HepG2 (cell line): ENCODE data around the gene C16orf86. TPM values are rescaled to one million over a fixed set of nuclear protein-coding genes. Genes with fewer than 3 reads are reported as not detected.

Experiments
- ATF1 ChIP-seq: IDR thresholded peaks from 2 replicates; pipeline ENCODE4 v1.6.1; 2016; ENCODE audit warnings: mild to moderate bottlenecking, control low read depth
- BRCA1 ChIP-seq: sonication (generic); formaldehyde crosslinking; IDR thresholded peaks from 2 replicates; pipeline ENCODE4 v1.4.0; 2020; ENCODE audit warnings: missing genetic modification reagents
- CEBPG ChIP-seq: IDR thresholded peaks from 2 replicates; pipeline ENCODE4 v1.6.1; 2016
- HCFC1 ChIP-seq: fragments of 150-350 bp; IDR thresholded peaks from 2 replicates; pipeline ENCODE4 v1.6.1; 2014; ENCODE audit warnings: low read depth, low read length
- HNF4A ChIP-seq: sonication (generic); formaldehyde crosslinking; IDR thresholded peaks from 2 replicates; pipeline ENCODE4 v1.4.0; 2020; ENCODE audit warnings: missing genetic modification reagents
- KDM3A ChIP-seq: IDR thresholded peaks from 2 replicates; pipeline ENCODE4 v1.6.1; 2018; ENCODE audit warnings: low read depth, missing compliant biosample characterization
- MIXL1 ChIP-seq: IDR thresholded peaks from 2 replicates; pipeline ENCODE4 v1.6.1; 2016
- NFYC ChIP-seq: IDR thresholded peaks from 2 replicates; pipeline ENCODE4 v1.6.1; 2016; ENCODE audit warnings: missing genetic modification reagents, missing compliant biosample characterization
- SMARCE1 ChIP-seq: fragments of 450-650 bp; IDR thresholded peaks from 2 replicates; pipeline ENCODE4 v1.6.1; 2017; ENCODE audit warnings: borderline replicate concordance
- ZFP36 ChIP-seq: fragments of 150-350 bp; IDR thresholded peaks from 2 replicates; pipeline ENCODE4 v1.6.1; 2018; ENCODE audit warnings: borderline replicate concordance, low read length, low read depth; ENCODE audit not compliant: partially characterized antibody
- ZNF253 ChIP-seq: sonication (generic); formaldehyde crosslinking; IDR thresholded peaks from 2 replicates; pipeline ENCODE4 v1.8.0; 2022; ENCODE audit warnings: mild to moderate bottlenecking, missing genetic modification reagents, borderline replicate concordance
- ZNF335 ChIP-seq: sonication (generic); formaldehyde crosslinking; IDR thresholded peaks from 2 replicates; pipeline ENCODE4 v1.4.0; 2020; ENCODE audit warnings: missing genetic modification reagents
- ZNF354B ChIP-seq: sonication (generic); formaldehyde crosslinking; IDR thresholded peaks from 2 replicates; pipeline ENCODE4 v1.8.0; 2022; ENCODE audit warnings: mild to moderate bottlenecking, missing genetic modification reagents
- ZNF496 ChIP-seq: sonication (generic); formaldehyde crosslinking; IDR thresholded peaks from 2 replicates; pipeline ENCODE4 v1.8.1; 2023; ENCODE audit warnings: mild to moderate bottlenecking, moderate library complexity, missing genetic modification reagents; ENCODE audit not compliant: insufficient replicate concordance
- ZNF660 ChIP-seq: sonication (generic); formaldehyde crosslinking; IDR thresholded peaks from 2 replicates; pipeline ENCODE4 v1.5.1; 2020; ENCODE audit warnings: mild to moderate bottlenecking, low read depth, missing genetic modification reagents, borderline replicate concordance
- ZNF746 ChIP-seq: sonication (generic); formaldehyde crosslinking; IDR thresholded peaks from 2 replicates; pipeline ENCODE4 v1.8.0; 2022; ENCODE audit warnings: mild to moderate bottlenecking, missing genetic modification reagents
- polyA plus RNA-seq, 8 experiments: library from polyadenylated mRNA; depleted of rRNA in 3 of 8; stranded (reverse) in 7 of 8; unstranded in 1 of 8; fragments of >200 nt; fragmentation: Illumina TruSeq in 4 of 8; extraction: Trizol in 4 of 8; gene quantifications; 2 replicates each; pipeline versions ENCODE4 v1.2.1 to v1.2.3, GENCODE V29; 2011 to 2016; ENCODE audit warnings: low read depth in 4 of 8, missing spikeins in 1 of 8, mixed read lengths in 1 of 8; ENCODE audit not compliant: insufficient read depth in 1 of 8
- total RNA-seq, 5 experiments: library from RNA; depleted of rRNA; stranded (reverse); fragments of >200 nt; fragmentation: Illumina TruSeq; extraction: Trizol; gene quantifications; 2 replicates each; pipeline ENCODE4 v1.2.3, GENCODE V29; 2016; ENCODE audit warnings: low read depth in 1 of 5
- TF ChIP-seq, protein P1 (sequence below): sonication (generic); formaldehyde crosslinking; IDR thresholded peaks from 2 replicates; pipeline ENCODE4 v1.9.0; 2021; ENCODE audit warnings: missing genetic modification reagents, mild to moderate bottlenecking, borderline replicate concordance
- TF ChIP-seq, protein P2 (sequence below): sonication (generic); IDR thresholded peaks from 2 replicates; pipeline ENCODE4 v1.6.1; 2016; ENCODE audit warnings: low read depth, borderline replicate concordance
- TF ChIP-seq, protein P3 (sequence below): sonication (generic); formaldehyde crosslinking; IDR thresholded peaks from 2 replicates; pipeline ENCODE4 v1.4.0; 2020; ENCODE audit warnings: mild to moderate bottlenecking, missing genetic modification reagents, borderline replicate concordance
- TF ChIP-seq, protein P4 (sequence below): IDR thresholded peaks from 2 replicates; pipeline ENCODE4 v1.6.1; 2016; ENCODE audit warnings: mild to moderate bottlenecking
- TF ChIP-seq, protein P5 (sequence below): sonication (generic); formaldehyde crosslinking; IDR thresholded peaks from 2 replicates; pipeline ENCODE4 v1.4.0; 2020; ENCODE audit warnings: missing genetic modification reagents

C16orf86 gene
- total and polyA plus RNA-seq, 2 of the 13 experiments (the other 11 are each of a cell fraction or from before 2014, with no cell fraction given): 1.5 to 3.1 TPM

DNA sequence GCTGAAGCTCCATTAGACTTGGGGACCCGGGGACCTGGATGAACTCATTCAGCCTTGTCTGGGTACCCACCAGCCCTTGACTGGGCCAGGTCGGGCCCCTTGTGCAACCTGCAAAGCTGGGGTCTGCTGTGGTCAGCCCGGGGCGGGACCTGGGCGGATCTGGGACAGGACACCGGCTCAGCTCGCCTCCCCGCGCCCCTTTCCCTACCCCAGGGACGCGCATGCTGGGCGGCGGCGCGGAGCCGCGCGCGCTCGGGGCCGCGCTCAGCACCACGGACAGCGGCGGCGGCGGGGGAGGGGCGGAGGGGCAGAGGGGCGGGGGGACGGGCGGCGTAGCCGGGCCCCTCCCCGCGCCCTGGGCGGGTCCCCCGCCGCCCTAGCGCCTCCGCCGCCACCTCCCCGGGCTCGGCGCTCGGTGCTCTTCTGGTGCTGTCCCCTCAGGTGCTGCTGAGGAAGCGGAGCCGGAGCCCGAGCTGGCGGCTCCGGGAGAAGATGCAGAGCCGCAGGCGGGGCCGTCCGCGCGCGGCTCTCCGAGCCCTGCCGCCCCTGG lies 14.0 kb upstream of the C16orf86 start (continued):
- TF ChIP-seq ZNF496 (CRISPR knock-in tag): no peak
- TF ChIP-seq ZNF354B (CRISPR knock-in tag): no peak
- TF ChIP-seq BRCA1 (CRISPR knock-in tag): no peak
- TF ChIP-seq, protein P1, sequence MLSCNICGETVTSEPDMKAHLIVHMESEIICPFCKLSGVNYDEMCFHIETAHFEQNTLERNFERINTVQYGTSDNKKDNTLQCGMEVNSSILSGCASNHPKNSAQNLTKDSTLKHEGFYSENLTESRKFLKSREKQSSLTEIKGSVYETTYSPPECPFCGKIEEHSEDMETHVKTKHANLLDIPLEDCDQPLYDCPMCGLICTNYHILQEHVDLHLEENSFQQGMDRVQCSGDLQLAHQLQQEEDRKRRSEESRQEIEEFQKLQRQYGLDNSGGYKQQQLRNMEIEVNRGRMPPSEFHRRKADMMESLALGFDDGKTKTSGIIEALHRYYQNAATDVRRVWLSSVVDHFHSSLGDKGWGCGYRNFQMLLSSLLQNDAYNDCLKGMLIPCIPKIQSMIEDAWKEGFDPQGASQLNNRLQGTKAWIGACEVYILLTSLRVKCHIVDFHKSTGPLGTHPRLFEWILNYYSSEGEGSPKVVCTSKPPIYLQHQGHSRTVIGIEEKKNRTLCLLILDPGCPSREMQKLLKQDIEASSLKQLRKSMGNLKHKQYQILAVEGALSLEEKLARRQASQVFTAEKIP (CRISPR knock-in tag): no peak
- TF ChIP-seq ZNF253 (CRISPR knock-in tag): peak; percentile 87; the same call in 1 of the 2 replicates
- TF ChIP-seq, protein P2, sequence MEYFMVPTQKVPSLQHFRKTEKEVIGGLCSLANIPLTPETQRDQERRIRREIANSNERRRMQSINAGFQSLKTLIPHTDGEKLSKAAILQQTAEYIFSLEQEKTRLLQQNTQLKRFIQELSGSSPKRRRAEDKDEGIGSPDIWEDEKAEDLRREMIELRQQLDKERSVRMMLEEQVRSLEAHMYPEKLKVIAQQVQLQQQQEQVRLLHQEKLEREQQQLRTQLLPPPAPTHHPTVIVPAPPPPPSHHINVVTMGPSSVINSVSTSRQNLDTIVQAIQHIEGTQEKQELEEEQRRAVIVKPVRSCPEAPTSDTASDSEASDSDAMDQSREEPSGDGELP: no peak
- no peak for TF ChIP-seq MIXL1 (CRISPR knock-in tag)
- no peak for TF ChIP-seq ZNF660 (CRISPR knock-in tag)
- no peak for TF ChIP-seq ZNF746 (CRISPR knock-in tag)
- no peak for TF ChIP-seq HCFC1
- TF ChIP-seq HNF4A (CRISPR knock-in tag): no peak
- no peak for TF ChIP-seq CEBPG (CRISPR knock-in tag)
- no peak for TF ChIP-seq SMARCE1
- TF ChIP-seq ATF1: no peak
- TF ChIP-seq ZFP36: no peak
- TF ChIP-seq, protein P3, sequence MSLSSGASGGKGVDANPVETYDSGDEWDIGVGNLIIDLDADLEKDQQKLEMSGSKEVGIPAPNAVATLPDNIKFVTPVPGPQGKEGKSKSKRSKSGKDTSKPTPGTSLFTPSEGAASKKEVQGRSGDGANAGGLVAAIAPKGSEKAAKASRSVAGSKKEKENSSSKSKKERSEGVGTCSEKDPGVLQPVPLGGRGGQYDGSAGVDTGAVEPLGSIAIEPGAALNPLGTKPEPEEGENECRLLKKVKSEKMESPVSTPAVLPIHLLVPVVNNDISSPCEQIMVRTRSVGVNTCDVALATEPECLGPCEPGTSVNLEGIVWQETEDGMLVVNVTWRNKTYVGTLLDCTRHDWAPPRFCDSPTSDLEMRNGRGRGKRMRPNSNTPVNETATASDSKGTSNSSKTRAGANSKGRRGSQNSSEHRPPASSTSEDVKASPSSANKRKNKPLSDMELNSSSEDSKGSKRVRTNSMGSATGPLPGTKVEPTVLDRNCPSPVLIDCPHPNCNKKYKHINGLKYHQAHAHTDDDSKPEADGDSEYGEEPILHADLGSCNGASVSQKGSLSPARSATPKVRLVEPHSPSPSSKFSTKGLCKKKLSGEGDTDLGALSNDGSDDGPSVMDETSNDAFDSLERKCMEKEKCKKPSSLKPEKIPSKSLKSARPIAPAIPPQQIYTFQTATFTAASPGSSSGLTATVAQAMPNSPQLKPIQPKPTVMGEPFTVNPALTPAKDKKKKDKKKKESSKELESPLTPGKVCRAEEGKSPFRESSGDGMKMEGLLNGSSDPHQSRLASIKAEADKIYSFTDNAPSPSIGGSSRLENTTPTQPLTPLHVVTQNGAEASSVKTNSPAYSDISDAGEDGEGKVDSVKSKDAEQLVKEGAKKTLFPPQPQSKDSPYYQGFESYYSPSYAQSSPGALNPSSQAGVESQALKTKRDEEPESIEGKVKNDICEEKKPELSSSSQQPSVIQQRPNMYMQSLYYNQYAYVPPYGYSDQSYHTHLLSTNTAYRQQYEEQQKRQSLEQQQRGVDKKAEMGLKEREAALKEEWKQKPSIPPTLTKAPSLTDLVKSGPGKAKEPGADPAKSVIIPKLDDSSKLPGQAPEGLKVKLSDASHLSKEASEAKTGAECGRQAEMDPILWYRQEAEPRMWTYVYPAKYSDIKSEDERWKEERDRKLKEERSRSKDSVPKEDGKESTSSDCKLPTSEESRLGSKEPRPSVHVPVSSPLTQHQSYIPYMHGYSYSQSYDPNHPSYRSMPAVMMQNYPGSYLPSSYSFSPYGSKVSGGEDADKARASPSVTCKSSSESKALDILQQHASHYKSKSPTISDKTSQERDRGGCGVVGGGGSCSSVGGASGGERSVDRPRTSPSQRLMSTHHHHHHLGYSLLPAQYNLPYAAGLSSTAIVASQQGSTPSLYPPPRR (CRISPR knock-in tag): no peak
- no peak for TF ChIP-seq KDM3A (CRISPR knock-in tag)
- TF ChIP-seq ZNF335 (CRISPR knock-in tag): no peak
- TF ChIP-seq NFYC (CRISPR knock-in tag): no peak
- TF ChIP-seq, protein P4, sequence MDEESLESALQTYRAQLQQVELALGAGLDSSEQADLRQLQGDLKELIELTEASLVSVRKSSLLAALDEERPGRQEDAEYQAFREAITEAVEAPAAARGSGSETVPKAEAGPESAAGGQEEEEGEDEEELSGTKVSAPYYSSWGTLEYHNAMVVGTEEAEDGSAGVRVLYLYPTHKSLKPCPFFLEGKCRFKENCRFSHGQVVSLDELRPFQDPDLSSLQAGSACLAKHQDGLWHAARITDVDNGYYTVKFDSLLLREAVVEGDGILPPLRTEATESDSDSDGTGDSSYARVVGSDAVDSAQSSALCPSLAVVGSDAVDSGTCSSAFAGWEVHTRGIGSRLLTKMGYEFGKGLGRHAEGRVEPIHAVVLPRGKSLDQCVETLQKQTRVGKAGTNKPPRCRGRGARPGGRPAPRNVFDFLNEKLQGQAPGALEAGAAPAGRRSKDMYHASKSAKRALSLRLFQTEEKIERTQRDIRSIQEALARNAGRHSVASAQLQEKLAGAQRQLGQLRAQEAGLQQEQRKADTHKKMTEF (CRISPR knock-in tag): no peak; the same call in 1 of the 2 replicates
- TF ChIP-seq, protein P5, sequence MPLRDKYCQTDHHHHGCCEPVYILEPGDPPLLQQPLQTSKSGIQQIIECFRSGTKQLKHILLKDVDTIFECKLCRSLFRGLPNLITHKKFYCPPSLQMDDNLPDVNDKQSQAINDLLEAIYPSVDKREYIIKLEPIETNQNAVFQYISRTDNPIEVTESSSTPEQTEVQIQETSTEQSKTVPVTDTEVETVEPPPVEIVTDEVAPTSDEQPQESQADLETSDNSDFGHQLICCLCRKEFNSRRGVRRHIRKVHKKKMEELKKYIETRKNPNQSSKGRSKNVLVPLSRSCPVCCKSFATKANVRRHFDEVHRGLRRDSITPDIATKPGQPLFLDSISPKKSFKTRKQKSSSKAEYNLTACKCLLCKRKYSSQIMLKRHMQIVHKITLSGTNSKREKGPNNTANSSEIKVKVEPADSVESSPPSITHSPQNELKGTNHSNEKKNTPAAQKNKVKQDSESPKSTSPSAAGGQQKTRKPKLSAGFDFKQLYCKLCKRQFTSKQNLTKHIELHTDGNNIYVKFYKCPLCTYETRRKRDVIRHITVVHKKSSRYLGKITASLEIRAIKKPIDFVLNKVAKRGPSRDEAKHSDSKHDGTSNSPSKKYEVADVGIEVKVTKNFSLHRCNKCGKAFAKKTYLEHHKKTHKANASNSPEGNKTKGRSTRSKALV (CRISPR knock-in tag): no peak
